ENCODE results near the gene DNM3. TPM values are rescaled to one million over a fixed set of nuclear protein-coding genes. Genes with fewer than 3 reads are reported as not detected.

DNM3 gene
- total RNA-seq, 1 experiment from 2014 or later = 0.11 TPM

DNA sequence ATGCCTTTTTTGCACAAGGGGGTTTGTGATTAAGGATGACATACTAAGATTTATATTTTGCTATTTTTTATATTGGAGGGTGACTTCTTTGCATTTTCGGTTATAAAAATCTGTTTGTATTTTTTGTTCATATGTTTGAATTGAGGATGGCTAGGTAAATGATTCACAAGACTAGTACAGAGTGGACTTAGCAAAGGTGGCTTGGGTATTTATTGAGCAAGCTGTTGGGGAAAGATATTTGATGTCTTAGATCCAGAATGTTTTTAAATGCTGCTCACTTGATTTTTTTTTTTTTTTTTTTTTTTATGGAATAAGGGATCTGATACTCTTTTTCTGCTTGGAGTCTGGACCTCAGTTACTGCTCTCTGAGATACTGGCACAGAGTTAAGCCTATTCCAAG, 100.6 kb downstream of the DNM3 start:
- Mint-ChIP-seq H3K9me3 (ENCODE audit: unreplicated experiment) (no peaks in the 10 kb centered on the region), H3K4me3 (ENCODE audit: unreplicated experiment) (no peak overlapping the region), H3K27ac (ENCODE audit: unreplicated experiment) (no peak overlapping the region), H3K36me3 (ENCODE audit: insufficient read depth, unreplicated experiment) (no peaks in the 10 kb centered on the region), H3K27me3 (ENCODE audit: insufficient read depth, unreplicated experiment) (no peaks in the 10 kb centered on the region), H3K4me1 (ENCODE audit: low read depth, unreplicated experiment) (no peaks in the 10 kb centered on the region)
- POLR2A ChIA-PET = no interaction called here
- H3K4me3 ChIP-seq (ENCODE audit: low read depth, low read length) = no peak overlapping the region
- no peaks in the 10 kb centered on the region for H3K36me3 ChIP-seq (ENCODE audit: control insufficient read depth, insufficient read depth, low read length)
- DNase-seq = no peak
- TF ChIP-seq, protein P1, sequence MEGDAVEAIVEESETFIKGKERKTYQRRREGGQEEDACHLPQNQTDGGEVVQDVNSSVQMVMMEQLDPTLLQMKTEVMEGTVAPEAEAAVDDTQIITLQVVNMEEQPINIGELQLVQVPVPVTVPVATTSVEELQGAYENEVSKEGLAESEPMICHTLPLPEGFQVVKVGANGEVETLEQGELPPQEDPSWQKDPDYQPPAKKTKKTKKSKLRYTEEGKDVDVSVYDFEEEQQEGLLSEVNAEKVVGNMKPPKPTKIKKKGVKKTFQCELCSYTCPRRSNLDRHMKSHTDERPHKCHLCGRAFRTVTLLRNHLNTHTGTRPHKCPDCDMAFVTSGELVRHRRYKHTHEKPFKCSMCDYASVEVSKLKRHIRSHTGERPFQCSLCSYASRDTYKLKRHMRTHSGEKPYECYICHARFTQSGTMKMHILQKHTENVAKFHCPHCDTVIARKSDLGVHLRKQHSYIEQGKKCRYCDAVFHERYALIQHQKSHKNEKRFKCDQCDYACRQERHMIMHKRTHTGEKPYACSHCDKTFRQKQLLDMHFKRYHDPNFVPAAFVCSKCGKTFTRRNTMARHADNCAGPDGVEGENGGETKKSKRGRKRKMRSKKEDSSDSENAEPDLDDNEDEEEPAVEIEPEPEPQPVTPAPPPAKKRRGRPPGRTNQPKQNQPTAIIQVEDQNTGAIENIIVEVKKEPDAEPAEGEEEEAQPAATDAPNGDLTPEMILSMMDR (IDR thresholded peaks at IDR 0.05; ENCODE audit: insufficient read depth in 1 of 2, low read depth in 1 of 2, low read length in 1 of 2, severe bottlenecking in 1 of 2, unreplicated experiment in 1 of 2) = no peak
- BruUV-seq (replicated peaks) = no TSS peak
- intact Hi-C loops (cut with micrococcal nuclease; ENCODE audit: unreplicated experiment) = no loop called here
- H3K27me3 ChIP-seq (replicated peaks; ENCODE audit: control insufficient read depth, insufficient read depth, low read length) = no peaks in the 10 kb centered on the region
- CTCF ChIA-PET = no interaction called here
- no peaks in the 10 kb centered on the region for H3K4me1 ChIP-seq
- no peaks in the 10 kb centered on the region for H3K9me3 ChIP-seq

DNA sequence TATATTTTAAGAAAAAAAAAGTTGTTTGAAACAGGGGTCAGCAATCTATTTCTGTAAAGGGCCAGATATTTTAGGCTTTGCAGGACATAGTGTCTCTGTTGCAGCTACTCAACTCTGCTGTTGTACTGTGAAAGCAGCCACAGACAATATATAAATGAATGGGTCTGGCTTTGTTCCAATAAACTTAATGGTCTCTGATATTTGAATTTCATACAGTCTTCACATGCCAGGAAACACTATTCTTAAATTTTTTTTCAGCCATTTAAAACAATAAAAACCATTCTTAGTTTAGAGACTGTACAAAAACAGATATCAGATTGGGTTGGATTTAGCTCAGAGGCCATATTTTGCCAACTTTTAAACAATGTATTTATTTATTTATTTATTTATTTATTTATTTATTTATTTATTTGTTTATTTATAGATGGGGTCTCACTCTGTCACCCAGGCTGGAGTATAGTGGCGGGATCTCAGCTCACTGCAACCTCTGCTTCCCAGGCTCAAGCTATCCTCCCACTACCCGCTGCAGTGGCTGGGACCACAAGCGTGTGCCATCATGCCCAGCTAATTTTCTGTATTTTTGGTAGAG, 102.8 kb downstream of the DNM3 start:
- H3K4me1 Mint-ChIP-seq (ENCODE audit: low read depth, unreplicated experiment) = no peaks in the 10 kb centered on the region
- no peak for DNase-seq
- H3K9me3 ChIP-seq = no peaks in the 10 kb centered on the region
- ChIA-PET POLR2A (no interaction called here), CTCF (no interaction called here)
- no peaks in the 10 kb centered on the region for H3K9me3 Mint-ChIP-seq (ENCODE audit: unreplicated experiment)
- TF ChIP-seq, protein P1 (IDR thresholded peaks at IDR 0.05; ENCODE audit: insufficient read depth in 1 of 2, low read depth in 1 of 2, low read length in 1 of 2, severe bottlenecking in 1 of 2, unreplicated experiment in 1 of 2) = no peak
- no peaks in the 10 kb centered on the region for H3K27me3 ChIP-seq (replicated peaks; ENCODE audit: control insufficient read depth, insufficient read depth, low read length)
- no peak overlapping the region for H3K4me3 ChIP-seq (ENCODE audit: low read depth, low read length)
- H3K36me3 ChIP-seq (ENCODE audit: control insufficient read depth, insufficient read depth, low read length) = no peaks in the 10 kb centered on the region
- no peaks in the 10 kb centered on the region for H3K27me3 Mint-ChIP-seq (ENCODE audit: insufficient read depth, unreplicated experiment)
- H3K27ac Mint-ChIP-seq (ENCODE audit: unreplicated experiment) = no peak overlapping the region
- H3K36me3 Mint-ChIP-seq (ENCODE audit: insufficient read depth, unreplicated experiment) = no peaks in the 10 kb centered on the region
- BruUV-seq (replicated peaks) = no TSS peak
- intact Hi-C loops (cut with micrococcal nuclease; ENCODE audit: unreplicated experiment) = no loop called here
- H3K4me1 ChIP-seq = no peaks in the 10 kb centered on the region
- H3K4me3 Mint-ChIP-seq (ENCODE audit: unreplicated experiment) = no peak overlapping the region

DNA sequence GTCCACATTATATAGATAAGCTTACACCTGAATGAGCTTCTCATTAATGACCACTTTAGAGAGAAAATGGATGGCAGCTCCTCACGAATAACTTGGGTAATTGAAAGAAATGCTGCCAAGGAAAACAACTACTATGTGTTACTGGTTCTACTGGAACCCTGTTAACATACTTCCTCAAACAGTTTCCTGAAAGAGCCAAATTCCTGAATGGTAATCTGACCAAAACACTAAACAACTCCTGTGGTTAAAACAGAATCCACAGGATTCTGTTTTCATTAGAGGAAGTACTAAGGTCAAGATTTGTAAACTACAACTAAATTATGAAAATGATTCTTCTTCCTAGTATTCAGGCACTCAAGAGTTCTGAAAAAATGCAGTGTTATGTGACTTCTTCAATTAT, 107.2 kb downstream of the DNM3 start:
- POLR2A ChIA-PET = no interaction called here

More for the DNA sequence above, 107.2 kb downstream of the DNM3 start:
- Histone ChIP-seq H3K27me3 (replicated peaks; ENCODE audit: control insufficient read depth, insufficient read depth, low read length) (no peaks in the 10 kb centered on the region), H3K4me3 (ENCODE audit: low read depth, low read length) (no peak overlapping the region), H3K4me1 (no peaks in the 10 kb centered on the region), H3K9me3 (no peaks in the 10 kb centered on the region; the same call in 1 of the 2 replicates), H3K36me3 (ENCODE audit: control insufficient read depth, insufficient read depth, low read length) (no peaks in the 10 kb centered on the region)
- TF ChIP-seq, protein P1 (IDR thresholded peaks at IDR 0.05; ENCODE audit: insufficient read depth in 1 of 2, low read depth in 1 of 2, low read length in 1 of 2, severe bottlenecking in 1 of 2, unreplicated experiment in 1 of 2) = no peak
- H3K4me3 Mint-ChIP-seq (ENCODE audit: unreplicated experiment) = no peak overlapping the region
- CTCF ChIA-PET = no interaction called here
- DNase-seq = no peak
- no peaks in the 10 kb centered on the region for H3K4me1 Mint-ChIP-seq (ENCODE audit: low read depth, unreplicated experiment)
- intact Hi-C loops (cut with micrococcal nuclease; ENCODE audit: unreplicated experiment) = no loop called here
- peaks cover 4% of the 10 kb centered on the region for H3K27me3 Mint-ChIP-seq (ENCODE audit: insufficient read depth, unreplicated experiment)
- H3K27ac Mint-ChIP-seq (ENCODE audit: unreplicated experiment) = no peak overlapping the region
- H3K36me3 Mint-ChIP-seq (ENCODE audit: insufficient read depth, unreplicated experiment) = no peaks in the 10 kb centered on the region
- no TSS peak for BruUV-seq (replicated peaks)
- H3K9me3 Mint-ChIP-seq (ENCODE audit: unreplicated experiment) = peaks cover 8% of the 10 kb centered on the region

Data from Caco-2 (cell line).